Measurements from ENCODE around the gene PCDHGA9. TPM values are rescaled to one million over a fixed set of nuclear protein-coding genes. Genes with fewer than 3 reads are reported as not detected.
A peak's percentile ranks its signal among the peaks of the same experiment; 100 is the strongest.

Gene PCDHGA9
- total RNA-seq, 1 donor from 2014 or later = 0.73 TPM

DNA sequence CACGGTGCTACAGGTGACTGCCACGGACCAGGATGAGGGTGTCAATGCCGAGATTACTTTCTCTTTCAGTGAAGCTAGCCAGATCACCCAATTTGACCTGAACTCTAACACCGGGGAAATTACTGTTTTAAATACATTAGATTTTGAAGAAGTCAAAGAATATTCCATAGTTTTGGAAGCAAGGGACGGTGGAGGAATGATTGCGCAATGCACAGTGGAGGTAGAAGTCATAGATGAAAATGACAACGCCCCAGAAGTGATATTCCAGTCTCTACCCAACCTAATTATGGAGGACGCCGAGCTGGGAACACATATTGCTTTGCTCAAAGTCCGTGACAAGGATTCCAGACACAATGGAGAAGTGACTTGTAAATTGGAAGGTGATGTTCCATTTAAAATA, 13.9 kb upstream of the PCDHGA9 start:
- Histone ChIP-seq H3K9me3 (ENCODE audit: insufficient read depth, low read depth, low read length) (peaks cover 49% of the 10 kb centered on the region), H3K27me3 (ENCODE audit: insufficient read depth, low read length) (no peaks in the 10 kb centered on the region), H3K4me1 (ENCODE audit: insufficient read depth, low read length) (no peaks in the 10 kb centered on the region), H3K4me2 (ENCODE audit: low read length) (no peak overlapping the region), H3K79me2 (ENCODE audit: insufficient read depth, low read length) (no peaks in the 10 kb centered on the region), H3K9ac (ENCODE audit: low read length) (no peak overlapping the region), H4K20me1 (ENCODE audit: insufficient read depth, low read length) (no peaks in the 10 kb centered on the region), H2AFZ (ENCODE audit: low read depth, low read length) (no peak overlapping the region), H3K36me3 (ENCODE audit: insufficient read depth, low read length) (no peaks in the 10 kb centered on the region), H3K4me3 (ENCODE audit: insufficient read depth, low read depth, low read length) (peak overlapping the region; percentile 31), H3K27ac (ENCODE audit: low read depth, low read length) (no peak overlapping the region)
- peak overlapping the region; percentile 2 for H3K4me3 Mint-ChIP-seq (ENCODE audit: unreplicated experiment)
- peaks cover 1% of the 10 kb centered on the region for H3K4me1 Mint-ChIP-seq (ENCODE audit: low read depth, unreplicated experiment)
- peaks cover 20% of the 10 kb centered on the region for H3K36me3 Mint-ChIP-seq (ENCODE audit: low read depth, unreplicated experiment)
- no peak overlapping the region for H3K27ac Mint-ChIP-seq (ENCODE audit: unreplicated experiment)
- peaks cover 38% of the 10 kb centered on the region for H3K9me3 Mint-ChIP-seq (ENCODE audit: unreplicated experiment)
- TF ChIP-seq EZH2 (IDR thresholded peaks at IDR 0.05; ENCODE audit: insufficient read depth, low read length) (no peak), CTCF (IDR thresholded peaks at IDR 0.05; ENCODE audit: insufficient read depth, low read depth, low read length) (no peak)
- FAIRE-seq = no peak
- H3K27me3 Mint-ChIP-seq (ENCODE audit: low read depth, unreplicated experiment) = no peaks in the 10 kb centered on the region
- no peak for DNase-seq (ENCODE audit: low read depth)

DNA sequence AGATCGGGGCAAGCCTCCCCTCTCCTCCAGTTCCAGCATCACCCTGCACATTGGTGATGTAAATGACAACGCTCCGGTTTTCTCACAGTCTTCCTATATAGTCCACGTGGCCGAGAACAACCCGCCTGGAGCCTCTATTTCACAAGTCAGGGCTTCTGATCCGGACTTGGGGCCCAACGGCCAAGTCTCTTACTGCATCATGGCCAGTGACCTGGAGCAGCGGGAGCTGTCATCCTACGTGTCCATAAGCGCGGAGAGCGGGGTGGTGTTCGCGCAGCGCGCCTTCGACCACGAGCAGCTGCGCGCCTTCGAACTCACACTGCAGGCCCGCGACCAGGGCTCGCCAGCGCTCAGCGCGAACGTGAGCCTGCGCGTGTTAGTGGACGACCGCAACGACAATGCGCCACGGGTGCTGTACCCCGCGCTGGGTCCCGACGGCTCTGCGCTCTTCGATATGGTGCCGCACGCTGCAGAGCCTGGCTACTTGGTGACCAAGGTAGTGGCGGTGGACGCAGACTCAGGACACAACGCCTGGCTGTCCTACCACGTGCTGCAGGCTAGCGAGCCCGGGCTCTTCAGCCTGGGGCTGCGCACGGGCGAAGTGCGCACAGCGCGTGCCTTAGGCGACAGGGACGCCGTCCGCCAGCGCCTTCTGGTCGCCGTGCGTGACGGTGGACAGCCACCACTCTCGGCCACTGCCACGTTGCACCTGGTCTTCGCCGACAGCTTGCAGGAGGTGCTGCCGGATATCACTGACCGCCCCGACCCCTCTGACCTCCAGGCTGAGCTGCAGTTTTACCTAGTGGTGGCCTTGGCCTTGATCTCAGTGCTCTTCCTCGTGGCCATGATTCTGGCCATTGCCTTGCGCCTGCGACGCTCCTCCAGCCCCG, 13.2 kb upstream of the PCDHGA9 start:
- Mint-ChIP-seq H3K36me3 (ENCODE audit: low read depth, unreplicated experiment) (peaks cover 24% of the 10 kb centered on the region), H3K9me3 (ENCODE audit: unreplicated experiment) (peaks cover 43% of the 10 kb centered on the region), H3K27me3 (ENCODE audit: low read depth, unreplicated experiment) (no peaks in the 10 kb centered on the region), H3K4me1 (ENCODE audit: low read depth, unreplicated experiment) (peaks cover 1% of the 10 kb centered on the region), H3K27ac (ENCODE audit: unreplicated experiment) (no peak overlapping the region), H3K4me3 (ENCODE audit: unreplicated experiment) (no peak overlapping the region)
- DNase-seq (ENCODE audit: low read depth) (no peak), FAIRE-seq (no peak)
- no peak overlapping the region for H2AFZ ChIP-seq (ENCODE audit: low read depth, low read length)
- no peaks in the 10 kb centered on the region for H3K4me1 ChIP-seq (ENCODE audit: insufficient read depth, low read length)
- H3K36me3 ChIP-seq (ENCODE audit: insufficient read depth, low read length) = no peaks in the 10 kb centered on the region
- no peak overlapping the region for H3K4me3 ChIP-seq (ENCODE audit: insufficient read depth, low read depth, low read length)
- no peak overlapping the region for H3K27ac ChIP-seq (ENCODE audit: low read depth, low read length)
- peaks cover 48% of the 10 kb centered on the region for H3K9me3 ChIP-seq (ENCODE audit: insufficient read depth, low read depth, low read length)
- no peaks in the 10 kb centered on the region for H3K27me3 ChIP-seq (ENCODE audit: insufficient read depth, low read length)
- no peak overlapping the region for H3K4me2 ChIP-seq (ENCODE audit: low read length)
- H3K9ac ChIP-seq (ENCODE audit: low read length) = no peak overlapping the region
- no peaks in the 10 kb centered on the region for H4K20me1 ChIP-seq (ENCODE audit: insufficient read depth, low read length)
- no peak for TF ChIP-seq EZH2 (IDR thresholded peaks at IDR 0.05; ENCODE audit: insufficient read depth, low read length)
- TF ChIP-seq CTCF (IDR thresholded peaks at IDR 0.05; ENCODE audit: insufficient read depth, low read depth, low read length) = no peak
- no peaks in the 10 kb centered on the region for H3K79me2 ChIP-seq (ENCODE audit: insufficient read depth, low read length)

Data from astrocyte (in vitro differentiated cells and primary cell).